Heart right ventricle (tissue), 16 donors: ENCODE measurements around the gene IL37. TPM values are rescaled to one million over a fixed set of nuclear protein-coding genes. Genes with fewer than 3 reads are reported as not detected.

ENCODE experiments used
- ATAC-seq, 8 donors: fragments of 200-7000 bp; cut with Tn5 transposase; one replicate each; pipeline ENCODE4 v1.9.1; 2020; ENCODE audit warnings: mild to moderate bottlenecking in 8 of 8, moderate library complexity in 8 of 8, moderate number of reproducible peaks in 1 of 8
- DNase-seq, 2 donors: peaks; one replicate each; pipeline ENCODE4 v3.0.0-alpha.2; 2020
- H3K27ac ChIP-seq, 10 donors: fragments of 200-600 bp; sonication (generic) in 2 of 10; one replicate each; pipeline versions ENCODE4 v1.5.0 to v1.8.0; 2020 to 2022; ENCODE audit warnings: mild to moderate bottlenecking in 3 of 10
- H3K27me3 ChIP-seq, 7 donors: fragments of 200-600 bp; one replicate each; pipeline ENCODE4 v1.8.0; 2021 to 2022; ENCODE audit warnings: mild to moderate bottlenecking in 2 of 7
- H3K36me3 ChIP-seq, 9 donors: fragments of 200-600 bp; sonication (generic) in 1 of 9; one replicate each; pipeline versions ENCODE4 v1.5.0 to v1.8.0; 2020 to 2022; ENCODE audit warnings: mild to moderate bottlenecking in 2 of 9
- H3K4me1 ChIP-seq, 9 donors: fragments of 200-600 bp; sonication (generic) in 1 of 9; one replicate each; pipeline versions ENCODE4 v1.5.0 to v1.8.0; 2020 to 2022; ENCODE audit warnings: mild to moderate bottlenecking in 4 of 9
- H3K4me3 ChIP-seq, 10 donors: fragments of 200-600 bp; sonication (generic) in 2 of 10; one replicate each; pipeline versions ENCODE4 v1.5.0 to v1.8.0; 2020 to 2022; ENCODE audit warnings: mild to moderate bottlenecking in 7 of 10, moderate library complexity in 2 of 10
- H3K9me3 ChIP-seq, 11 donors: fragments of 200-600 bp in 10 of 11; sonication (generic) in 2 of 11; one replicate each; pipeline versions ENCODE4 v1.5.0 to v1.8.0; 2013 to 2022; ENCODE audit warnings: mild to moderate bottlenecking in 2 of 11, control low read depth in 1 of 11, moderate library complexity in 1 of 11
- CTCF ChIP-seq, 9 donors: fragments of 200-600 bp; sonication (generic) in 2 of 9; IDR thresholded peaks; one replicate each; pipeline versions ENCODE4 v1.5.0 to v1.8.0; 2021 to 2022; ENCODE audit warnings: antibody characterized with exemption in 9 of 9, mild to moderate bottlenecking in 5 of 9, moderate library complexity in 1 of 9
- WGBS, 2 donors: extraction: QIAGEN DNeasy Blood & Tissue Kit; methylation state at CpG; one replicate each; pipeline ENCODE4 v1.1.7; 2013; ENCODE audit warnings: inconsistent platforms in 1 of 2; 5-methylcytosine and 5-hydroxymethylcytosine counted together
- intact Hi-C, 10 donors: fragments of 100-400 bp; cut with DNase I; formaldehyde crosslinking; loops; one replicate each; pipeline versions ENCODE4 v1.11.1 to v1.14.2; 2022
- polyA plus RNA-seq, 2 donors: library from polyadenylated mRNA; stranded (reverse); fragments of 200-250 nt; gene quantifications; one replicate each; pipeline ENCODE4 v1.2.3, GENCODE V29; 2013
- total RNA-seq, 10 donors: library from RNA; stranded (reverse); fragmentation: NEBNext Ultra II Directional in 3 of 10; extraction: Animal tissue kit (Norgen Biotek cat#: 25700) in 3 of 10; gene quantifications; one replicate each; pipeline versions ENCODE4 v1.2.1 to v1.2.4, GENCODE V29; 2021 to 2023
- donor health status: Arrhythmogenic right ventricular cardiomyopathy.
- donor health status: ischemic (EF 13 %, LVEDD 7.1; RV severe dilation, severe dysfunction).
- donor health status: healthy with polysubstance abuse.
- donor health status: DM: no; HTN: yes; CAD: no.
- donor health status: DM: no; HTN: no; CAD: no.
- donor health status: ischemic (EF 25% LVEDD 6.9; RV normal size, moderate dysfunction).
- donor health status: ischemic (EF 25% LVEDD 5.7; RV mildly dilated, moderate dysfunction).
- donor health status: healthy.
- donor health status: DM: yes; HTN: yes; CAD: no.
- donor health status: Ischemic cardiomyopathy.
- donor health status: ischemic (EF 35%, LVEDD 5.7; RV mildly dilated, moderate dysfunction).
- donor health status: nonischemic (EF 11% LVEDD 7.7; RV severe dilation, severe dysfunction).
- donor health status: DM: yes; HTN: yes; CAD: no.
- donor health status: PGD.
- donor health status: ischemic (EF 29% LVEDD 5.4; RV normal size, mild dysfunction).
- donor health status: nonischemic (EF 23%, LVEDD 6.1; RV moderate dilation, normal function).

IL37 gene
- total and polyA plus RNA-seq, 12 donors, result not detected

- Histone ChIP-seq H3K36me3 (no peaks in the 10 kb centered on the region), H3K9me3 (no peaks in the 10 kb centered on the region), H3K4me3 (no peak overlapping the region), H3K27ac (no peak overlapping the region), H3K4me1 (no peaks in the 10 kb centered on the region), H3K27me3 (peaks cover 0 to 17% (median 0%) of the 10 kb centered on the region in 7 donors)
- ATAC-seq (no peak), DNase-seq (no peak)
- WGBS, 2 donors, result 80% methylated on average over 5 of the region's 5 CpGs
- TF ChIP-seq CTCF (IDR thresholded peaks at IDR 0.05), result no peak
- intact Hi-C loops, result no loop called here
Observed at GRCh38 chr2:112938904-112939303, 27.9 kb downstream of the IL37 start.

DNA sequence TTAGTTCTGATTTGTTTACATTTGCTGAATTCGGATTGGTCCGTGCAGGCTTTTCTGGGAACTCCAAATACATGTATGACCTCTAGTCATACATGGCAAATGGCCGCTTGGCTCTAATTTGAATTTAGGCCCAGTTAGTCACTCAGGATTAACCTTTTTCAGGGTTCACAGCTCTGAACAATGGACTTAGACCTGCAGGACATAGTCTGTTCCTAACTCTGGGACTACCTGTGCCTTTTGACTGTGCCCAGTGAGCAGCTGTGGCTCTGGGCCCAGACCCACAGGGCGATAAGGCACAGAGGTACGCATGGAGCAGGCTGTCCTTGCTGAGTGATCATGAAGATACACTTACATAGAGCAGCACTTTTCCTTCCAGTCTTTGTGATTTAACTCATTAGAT lies 28.5 kb downstream of the IL37 start:
- peaks cover 0 to 17% (median 0%) of the 10 kb centered on the region in 7 donors for H3K27me3 ChIP-seq
- no peak overlapping the region for H3K27ac ChIP-seq
- H3K36me3 ChIP-seq, result no peaks in the 10 kb centered on the region
- H3K9me3 ChIP-seq, result peaks cover 0 to under 1% (median 0%) of the 10 kb centered on the region in 11 donors
- WGBS, 2 donors, result 80 to 93% methylated on average over 5 of the region's 5 CpGs
- ATAC-seq (no peak), DNase-seq (no peak)
- no peaks in the 10 kb centered on the region for H3K4me1 ChIP-seq
- no peak for TF ChIP-seq CTCF (IDR thresholded peaks at IDR 0.05)
- no peak overlapping the region for H3K4me3 ChIP-seq
- intact Hi-C loops, result no loop called here

GRCh38 chr2:112940859-112941625 lies 30.1 kb downstream of the IL37 start:
- ATAC-seq, result no peak
- no peaks in the 10 kb centered on the region for H3K36me3 ChIP-seq
- no peak for DNase-seq
- WGBS, 2 donors, result 75 to 85% methylated on average over 3 of the region's 3 CpGs
- peaks cover 0 to 17% (median 12%) of the 10 kb centered on the region in 11 donors for H3K9me3 ChIP-seq
- intact Hi-C loops, result loop anchor here in 9 of 10 donors (1.0 to 5.0 kb wide), 5 partner anchors 189 to 194 kb away; no protein-coding TSS in a partner anchor
- H3K27me3 ChIP-seq, result peaks cover 0 to 15% (median 0%) of the 10 kb centered on the region in 7 donors
- no peak for TF ChIP-seq CTCF (IDR thresholded peaks at IDR 0.05)
- no peak overlapping the region for H3K4me3 ChIP-seq
- no peak overlapping the region for H3K27ac ChIP-seq
- no peaks in the 10 kb centered on the region for H3K4me1 ChIP-seq

- H3K9me3 ChIP-seq, result peaks cover 0 to 26% (median 14%) of the 10 kb centered on the region in 11 donors
- H3K4me1 ChIP-seq, result no peaks in the 10 kb centered on the region
- 28 to 32% methylated on average over 14 of the region's 14 CpGs for WGBS, 2 donors
- intact Hi-C loops, result loop anchor here in 9 of 10 donors (1.0 to 5.0 kb wide), 5 partner anchors 190 to 195 kb away; no protein-coding TSS in a partner anchor
- no peak overlapping the region for H3K4me3 ChIP-seq
- H3K27ac ChIP-seq, result no peak overlapping the region
- peaks cover 0 to 16% (median 0%) of the 10 kb centered on the region in 7 donors for H3K27me3 ChIP-seq
- DNase-seq, result peak; percentile 46 to 52
- H3K36me3 ChIP-seq, result no peaks in the 10 kb centered on the region
- TF ChIP-seq CTCF (IDR thresholded peaks at IDR 0.05), result peak; percentile 41 to 81 (median 68)
- ATAC-seq, result peak; percentile 52 to 80 (median 64)
Observed at GRCh38 chr2:112941753-112942653, 31.0 kb downstream of the IL37 start.
